RPMI8226 (cell line): ENCODE measurements around the gene IL15RA.
"Not testable (repeated sequence)": the region's sequence is repeated elsewhere in the genome, so short reads cannot be mapped to it uniquely, and the experiment has no call there.

Experiments used
- DNase-seq: peaks from one replicate; pipeline ENCODE4 v3.0.0-alpha.2; 2015

The IL15RA gene

DNA sequence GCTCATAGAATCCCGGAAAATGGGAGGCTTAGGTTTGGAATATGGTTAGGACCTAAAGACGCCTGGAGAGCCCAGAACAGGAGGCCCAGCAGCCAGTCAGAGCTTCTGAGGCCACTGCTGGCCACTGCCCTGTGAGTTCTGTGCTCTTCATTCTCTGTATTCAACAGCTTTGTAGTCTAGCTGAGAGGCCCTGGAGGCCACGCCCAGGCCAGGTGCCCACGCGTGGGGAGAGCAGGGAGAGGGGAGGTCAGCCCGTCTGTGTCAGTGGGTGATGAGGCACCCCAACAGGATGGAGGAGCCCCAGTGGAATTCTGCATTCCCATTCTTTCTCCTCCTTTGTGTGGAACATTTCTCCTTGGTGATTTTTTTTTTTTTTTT lies 29.1 kb downstream of the IL15RA start:
- DNase-seq, result no peak

DNA sequence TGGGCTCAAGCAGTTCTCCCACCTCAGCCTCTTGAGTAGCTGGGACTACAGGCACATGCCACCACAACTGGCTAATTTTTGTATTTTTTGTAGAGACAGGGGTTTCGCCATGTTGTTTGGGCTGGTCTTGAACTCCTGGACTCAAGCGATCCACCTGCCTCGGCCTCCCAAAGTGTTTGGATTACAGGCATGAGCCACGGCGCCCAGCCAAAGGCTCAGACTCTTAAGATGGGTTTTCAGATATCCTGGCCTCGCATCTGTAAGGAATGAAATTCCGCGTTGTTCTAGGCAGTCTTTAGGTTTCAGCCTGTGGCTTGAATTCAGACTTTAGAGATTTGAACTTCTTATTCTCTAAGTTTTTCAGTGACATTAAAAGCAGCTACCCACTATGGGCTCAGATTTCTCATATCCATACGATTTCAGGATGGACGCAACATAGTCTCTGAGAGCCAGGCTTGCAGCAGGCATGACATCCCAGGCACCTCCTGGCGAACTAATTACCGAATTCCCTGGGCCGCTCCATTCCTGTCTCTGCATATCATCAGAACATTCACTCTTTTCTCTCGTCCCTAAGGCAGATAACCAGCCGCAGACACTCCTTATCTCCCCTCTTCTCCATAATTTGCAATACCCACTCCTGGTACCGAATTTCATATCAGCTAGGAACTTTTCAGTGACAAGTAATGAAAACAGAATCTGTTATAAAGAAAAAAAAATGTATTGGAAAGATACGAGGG lies 29.7 kb downstream of the IL15RA start:
- no peak for DNase-seq

DNA sequence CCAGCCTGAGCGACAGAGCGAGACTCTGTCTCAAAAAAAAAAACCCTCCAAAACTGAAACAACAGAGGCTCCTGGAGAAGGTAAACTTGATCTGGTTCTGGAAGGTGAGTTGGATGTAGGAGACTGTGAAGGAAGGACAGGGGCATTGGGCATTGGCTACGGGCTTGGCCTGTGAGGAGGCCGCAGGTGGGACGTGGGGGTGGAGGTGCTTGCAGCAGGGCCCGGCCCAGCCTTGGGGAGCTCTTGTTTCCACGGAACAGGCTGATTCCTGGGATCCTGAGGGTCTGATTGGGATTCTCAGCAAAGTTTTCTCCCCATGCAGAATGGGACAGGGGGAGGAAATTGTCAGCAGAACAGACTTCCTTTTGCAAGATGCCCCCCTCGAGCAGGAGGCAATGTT lies 30.6 kb downstream of the IL15RA start:
- no peak for DNase-seq

DNA sequence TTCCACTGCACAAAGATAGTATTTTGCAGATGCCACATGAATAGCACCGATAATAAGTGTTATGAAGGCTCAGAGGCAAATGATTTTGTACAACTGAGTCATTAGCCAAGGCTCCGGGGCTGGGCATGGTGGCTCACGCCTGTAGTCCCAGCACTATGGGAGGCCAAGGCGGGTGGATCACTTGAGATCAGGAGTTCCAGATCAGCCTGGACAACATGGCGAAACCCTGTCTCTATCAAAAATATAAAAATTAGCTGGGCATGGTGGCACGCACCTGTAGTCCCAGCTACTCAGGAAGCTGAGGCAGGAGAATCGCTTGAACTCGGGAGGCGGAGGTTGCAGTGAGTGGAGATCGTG lies 30.9 kb downstream of the IL15RA start:
- DNase-seq, result not testable (repeated sequence)

DNA sequence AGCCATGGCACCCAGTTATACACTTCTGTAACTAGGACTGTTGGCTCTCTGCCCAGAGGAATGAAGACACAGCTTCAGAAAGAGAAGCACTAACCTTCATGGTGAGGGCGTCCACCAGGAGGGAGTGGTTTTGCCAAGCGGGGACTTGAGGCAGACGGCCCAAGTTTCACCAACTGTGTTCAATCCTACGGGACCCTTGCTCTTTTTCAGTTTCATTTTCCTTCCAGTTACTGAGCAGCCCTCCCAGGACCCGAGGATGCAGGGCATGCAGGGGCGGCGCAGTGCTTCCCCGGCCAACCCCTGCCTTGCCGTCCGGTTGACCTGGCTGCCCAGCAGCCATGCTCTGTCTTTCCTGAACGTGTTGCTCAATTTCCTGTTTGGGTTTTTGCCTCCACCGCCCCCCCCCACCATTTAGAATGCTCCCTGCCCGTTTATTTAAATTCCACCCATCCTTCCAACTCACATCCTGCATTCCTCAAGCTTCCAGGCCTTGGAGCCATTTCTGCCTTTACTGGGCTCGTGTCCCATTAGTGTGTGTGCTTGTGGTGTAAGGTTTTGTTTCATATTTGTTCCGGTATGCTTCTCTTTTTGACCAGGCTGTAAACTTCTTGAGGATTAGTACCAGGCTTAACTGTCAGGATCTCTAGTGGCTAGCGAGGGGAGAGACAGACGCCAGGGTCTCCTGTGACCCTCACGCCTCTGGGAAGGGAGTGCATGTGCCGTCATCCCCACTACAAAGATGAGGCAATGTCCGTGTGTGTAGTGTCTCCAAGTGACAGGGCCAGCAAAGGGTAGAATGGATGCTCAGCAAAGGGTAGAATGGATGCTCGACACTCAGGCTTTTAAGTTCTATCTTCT lies 31.6 kb downstream of the IL15RA start:
- DNase-seq, result peak; percentile 57

DNA sequence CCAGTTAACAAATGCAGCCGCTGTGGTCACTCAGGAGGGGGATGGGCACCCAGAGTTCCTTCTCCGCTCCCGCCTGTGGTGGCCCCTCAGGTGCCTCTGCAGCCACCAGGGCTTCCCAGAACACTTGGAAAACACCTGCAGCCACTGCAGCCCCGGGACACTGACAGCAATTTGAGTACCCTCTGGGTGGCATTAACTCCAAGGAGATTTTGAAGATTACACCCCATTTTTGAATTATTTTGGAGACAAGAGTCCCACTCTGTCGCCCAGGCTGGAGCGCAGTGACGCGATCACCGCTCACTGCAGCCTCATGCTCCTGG lies 32.2 kb downstream of the IL15RA start:
- no peak for DNase-seq

DNA sequence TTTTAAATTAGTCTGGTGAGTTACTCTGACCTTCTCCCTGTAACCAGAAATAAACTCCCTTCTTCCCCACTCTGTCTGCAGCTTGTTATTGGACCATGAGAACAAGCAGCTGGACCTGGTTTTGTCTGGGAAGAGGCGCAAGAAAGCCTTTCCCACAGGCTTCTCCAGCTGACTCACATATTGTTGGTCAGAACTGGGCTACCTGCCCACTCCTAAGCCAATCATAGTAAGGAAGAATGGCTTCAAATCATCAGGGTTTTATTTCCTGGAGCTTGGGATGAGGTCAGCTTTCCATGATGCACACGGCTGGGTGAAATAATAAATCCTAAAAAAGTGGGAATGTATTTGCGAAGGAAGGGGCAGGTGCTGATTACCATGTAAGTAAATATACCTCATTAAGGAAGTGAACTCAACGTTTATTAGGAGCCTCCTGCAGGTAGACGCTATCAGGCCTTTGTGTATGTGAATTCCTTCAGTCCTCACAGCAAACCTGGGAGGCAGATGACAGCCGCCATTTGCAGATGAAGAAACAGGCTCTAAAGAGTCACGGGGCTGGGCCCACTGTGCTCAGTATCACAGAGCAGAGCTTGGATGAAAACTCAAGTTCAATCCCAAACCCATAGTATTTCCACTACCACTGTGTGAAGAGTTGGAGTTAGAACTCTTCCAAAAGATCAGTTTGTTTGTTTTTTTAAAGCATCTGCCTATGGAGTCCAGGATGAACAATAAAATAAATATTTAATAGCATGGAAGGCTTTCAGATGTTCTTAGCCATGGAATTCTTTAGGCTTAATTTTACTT lies 32.8 kb downstream of the IL15RA start:
- DNase-seq, result no peak

DNA sequence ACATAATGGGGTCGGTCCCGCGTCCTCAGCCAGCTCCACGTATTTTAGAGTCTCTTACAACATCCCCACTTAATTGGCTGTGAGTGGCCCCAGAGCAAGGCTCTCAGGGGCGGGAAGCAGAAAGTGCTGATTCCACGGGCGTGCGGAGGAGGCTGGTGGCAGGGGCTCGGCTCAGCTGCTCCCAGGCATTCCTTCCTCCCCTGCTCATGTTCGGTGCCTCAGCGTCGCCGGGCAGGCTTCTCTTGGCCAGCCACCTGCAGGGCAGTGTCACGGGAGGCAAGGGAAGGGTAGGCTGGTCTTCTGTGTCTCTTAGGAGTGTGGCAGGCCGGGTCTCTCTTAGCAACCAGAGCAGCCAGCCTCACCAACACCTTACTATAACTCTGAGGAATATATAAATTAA lies 33.8 kb downstream of the IL15RA start:
- no peak for DNase-seq

DNA sequence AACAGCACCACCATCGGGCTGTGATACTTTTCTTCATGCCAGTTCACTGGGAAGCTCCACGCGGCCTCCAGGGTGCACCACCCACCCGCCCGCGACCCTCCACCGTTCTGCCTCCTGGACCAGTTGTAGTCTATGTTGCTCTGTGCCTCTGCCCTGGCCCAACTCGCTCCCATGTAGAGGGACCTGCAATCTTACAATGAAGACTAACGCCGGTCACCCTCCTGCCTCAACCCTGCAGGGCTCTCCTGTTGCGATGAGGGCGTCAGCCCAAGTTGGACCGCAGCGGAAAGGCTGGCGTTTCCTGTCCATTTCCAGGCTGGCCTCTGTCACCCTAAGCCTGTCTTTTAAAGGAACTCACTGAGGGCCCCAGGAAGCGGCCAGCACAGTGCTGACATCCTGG lies 34.9 kb downstream of the IL15RA start:
- no peak for DNase-seq

DNA sequence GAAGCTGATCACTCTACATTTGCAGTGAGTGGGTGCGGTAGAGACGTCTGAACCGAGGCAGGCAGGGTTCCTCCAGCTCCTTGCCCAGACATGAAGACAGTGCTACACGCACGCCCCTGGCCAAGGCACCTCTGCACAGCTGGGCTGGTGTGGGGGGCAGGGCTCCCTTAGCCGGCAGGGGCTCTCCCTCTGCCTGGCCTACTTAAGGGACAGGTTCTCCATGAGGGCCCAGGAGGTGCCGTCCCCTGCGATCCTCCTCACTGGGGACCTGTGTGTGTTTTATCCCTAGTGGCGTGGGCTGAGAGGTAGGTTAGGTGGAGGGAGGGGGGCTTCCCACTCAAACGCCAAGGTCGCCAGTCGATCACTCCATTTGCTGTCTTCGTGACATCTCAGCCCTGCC lies 35.3 kb downstream of the IL15RA start:
- no peak for DNase-seq

DNA sequence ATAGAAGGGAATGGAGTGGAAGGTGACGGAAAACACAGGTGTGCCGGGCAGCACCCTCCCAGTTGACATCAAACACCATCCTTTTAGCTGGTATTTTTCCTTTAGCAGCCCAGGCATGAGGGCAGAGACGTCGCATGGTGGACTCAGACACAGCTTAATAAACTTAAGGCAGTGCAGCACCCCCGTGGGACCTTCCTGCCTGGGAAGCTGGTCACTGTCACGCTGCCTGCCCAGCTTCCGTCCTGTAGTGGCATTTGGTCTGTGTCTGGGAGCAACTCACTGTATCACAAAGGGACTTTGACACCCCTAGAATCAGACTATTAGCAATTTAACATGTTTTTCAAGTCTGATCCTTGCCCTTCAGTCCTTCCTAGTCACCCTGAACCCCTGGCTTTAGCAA lies 35.8 kb downstream of the IL15RA start:
- DNase-seq, result no peak

DNA sequence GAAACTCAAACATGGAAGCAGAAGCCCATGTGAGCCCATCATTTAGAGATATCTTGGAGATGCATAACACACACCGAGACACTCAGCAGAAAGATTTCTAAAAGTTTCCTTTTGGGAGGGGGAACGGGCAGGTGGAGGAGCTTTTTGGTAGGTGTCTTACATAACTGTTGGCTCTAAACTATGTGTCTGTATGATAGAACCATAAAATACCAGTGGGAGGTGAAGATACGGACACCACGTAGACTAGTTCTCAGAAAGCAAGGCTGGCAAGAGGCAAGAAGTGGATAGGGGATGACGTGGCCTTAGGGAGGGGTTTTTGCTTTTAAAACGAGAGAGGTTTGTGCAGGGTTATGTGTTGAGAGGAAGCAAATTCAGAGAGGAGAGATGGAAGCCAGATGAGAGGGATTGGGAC lies 36.5 kb downstream of the IL15RA start:
- no peak for DNase-seq

DNA sequence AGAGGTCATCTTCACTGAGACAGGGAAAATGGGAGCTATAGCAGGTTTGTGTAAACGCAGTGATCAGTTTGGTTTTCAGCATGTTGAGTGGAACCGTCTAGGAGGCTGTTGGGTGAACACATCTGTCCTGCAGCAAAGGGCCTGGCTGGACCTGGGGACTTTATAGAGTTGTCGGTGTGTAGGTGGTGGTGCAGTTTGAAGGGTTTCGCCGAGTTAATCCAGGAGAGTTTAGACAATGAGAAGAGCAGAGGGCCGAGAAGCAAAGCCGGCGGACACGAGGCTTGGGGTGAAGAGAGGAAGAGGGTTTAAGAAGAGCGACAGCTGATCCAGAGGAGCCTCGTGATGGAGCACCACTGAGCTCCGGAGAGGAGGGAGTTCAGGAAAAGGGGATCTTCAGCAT lies 39.1 kb downstream of the IL15RA start:
- DNase-seq, result no peak

DNA sequence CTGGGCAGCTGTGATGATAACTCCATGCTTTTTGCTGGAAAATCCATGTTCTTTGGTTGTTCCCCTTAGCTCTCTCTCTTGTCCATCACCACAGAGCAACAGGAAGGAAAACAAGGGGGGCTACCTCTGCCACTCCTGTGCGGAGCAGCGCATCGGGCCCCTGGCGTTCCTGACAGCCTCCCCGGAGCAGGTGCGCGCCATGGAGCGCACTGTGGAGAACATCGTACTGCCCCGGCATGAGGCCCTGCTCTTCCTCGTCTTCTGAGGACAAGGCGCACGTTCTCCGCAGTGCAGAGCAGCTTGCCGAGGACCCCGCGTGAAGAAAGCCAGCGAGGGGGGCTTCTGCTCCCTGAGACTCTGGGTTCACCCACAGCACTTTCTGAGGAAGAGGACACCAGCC lies 40.3 kb downstream of the IL15RA start:
- DNase-seq, result no peak

DNA sequence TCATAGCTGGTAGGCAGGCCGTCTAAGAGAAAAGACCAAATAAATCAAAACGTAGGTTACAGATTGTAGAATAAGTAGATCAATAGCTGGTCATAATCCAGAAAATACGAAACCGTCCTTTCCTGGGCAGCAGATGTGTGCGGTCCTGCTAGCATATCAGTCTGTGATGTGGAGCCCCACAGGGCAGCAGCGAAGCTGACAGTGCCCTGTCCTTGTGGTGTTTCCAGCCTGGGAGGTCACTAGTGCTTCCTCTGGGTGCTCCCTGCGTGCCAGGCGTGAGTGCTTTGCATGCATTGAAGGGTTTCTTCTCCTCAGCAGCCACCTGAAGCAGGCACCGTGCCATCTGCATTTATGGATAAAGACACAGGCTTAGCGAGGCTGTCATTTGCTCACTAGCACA lies 41.7 kb downstream of the IL15RA start:
- DNase-seq, result no peak

DNA sequence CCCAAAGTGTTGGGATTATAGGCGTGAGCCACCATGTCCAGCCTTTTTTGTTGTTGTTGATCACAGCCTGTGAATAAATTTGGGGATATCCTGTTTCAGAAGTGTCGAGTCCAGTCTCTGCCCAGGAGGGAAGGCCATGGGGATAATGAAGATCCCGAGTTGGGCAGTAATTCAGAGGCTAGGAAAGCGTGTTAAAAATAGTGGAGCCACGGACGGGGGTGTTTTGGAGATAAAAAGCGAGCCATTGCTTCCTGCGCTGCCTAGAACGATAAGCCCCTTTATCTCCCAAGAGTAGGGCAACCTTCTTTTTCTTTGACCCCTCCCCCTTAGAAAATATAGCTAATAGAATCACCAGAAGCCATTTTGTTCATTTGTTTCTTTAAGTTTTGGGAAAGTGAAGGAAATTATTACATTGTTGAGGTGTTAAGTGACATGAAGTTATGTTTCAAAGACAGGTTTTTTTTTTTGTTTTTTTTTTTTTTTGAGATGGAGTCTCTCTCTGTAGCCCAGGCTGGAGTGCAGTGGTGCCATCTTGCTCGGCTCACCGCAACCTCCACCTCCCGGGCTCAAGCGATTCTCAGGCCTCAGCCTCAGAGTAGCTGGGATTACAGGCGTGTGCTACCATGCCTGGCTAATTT lies 43.3 kb downstream of the IL15RA start:
- no peak for DNase-seq

DNA sequence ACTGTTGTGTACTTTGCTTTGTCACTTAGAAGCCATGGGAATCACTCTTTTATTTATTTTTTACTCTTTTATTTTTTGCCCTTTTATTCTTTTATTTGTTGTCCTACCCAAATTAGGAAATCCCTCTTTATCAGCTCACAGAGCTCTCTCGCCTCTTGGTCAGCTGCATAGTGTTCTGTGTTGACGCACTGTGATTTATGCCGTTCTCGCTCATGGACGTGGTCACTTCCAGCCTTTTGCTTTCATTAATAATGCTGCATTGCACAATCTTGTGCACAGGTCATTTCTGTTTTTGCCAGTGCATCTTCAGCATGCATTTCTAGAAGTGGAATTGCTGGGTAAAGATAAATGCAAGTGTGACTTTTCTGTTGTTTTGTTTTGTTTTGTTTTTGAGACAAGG lies 45.0 kb downstream of the IL15RA start:
- DNase-seq, result no peak

DNA sequence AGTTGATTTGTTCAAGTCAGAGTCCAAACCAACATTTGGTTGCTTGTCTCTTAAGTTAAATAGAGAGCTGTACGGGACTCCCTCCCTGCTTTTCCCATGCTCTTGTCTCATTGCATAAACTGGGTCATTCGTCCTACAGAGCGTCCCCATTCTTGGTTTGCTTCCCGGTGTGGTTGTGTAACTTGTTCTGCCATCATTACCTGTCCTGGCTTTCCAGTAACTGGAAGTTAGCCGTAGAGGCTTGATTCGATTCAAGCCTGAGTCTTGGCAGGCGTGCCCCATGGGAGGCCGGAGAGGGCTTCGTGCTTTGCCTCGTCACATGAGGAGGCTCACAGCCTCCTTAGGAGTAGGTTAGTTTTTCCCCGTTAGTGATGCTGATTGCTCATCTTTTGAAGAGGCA lies 47.1 kb downstream of the IL15RA start:
- DNase-seq, result no peak

DNA sequence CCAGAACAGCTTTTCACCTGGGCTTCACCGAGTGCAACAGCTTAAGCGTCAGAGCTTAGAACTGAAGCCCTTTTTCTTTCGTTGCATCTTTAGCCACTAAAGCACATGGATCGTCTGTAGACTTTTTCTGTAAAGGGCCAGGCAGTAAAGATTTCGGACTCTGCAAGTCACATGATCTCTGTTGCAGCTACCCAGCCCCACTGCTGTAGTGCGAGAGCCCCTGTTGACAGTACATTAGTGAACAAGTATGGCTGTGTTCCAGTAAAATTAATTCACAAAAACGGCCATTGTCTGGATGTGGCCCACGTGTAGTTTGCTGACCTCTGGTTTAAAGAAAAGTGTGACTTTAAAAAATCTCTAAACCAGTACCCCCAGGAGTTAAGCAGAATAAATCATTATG lies 47.9 kb downstream of the IL15RA start:
- no peak for DNase-seq

DNA sequence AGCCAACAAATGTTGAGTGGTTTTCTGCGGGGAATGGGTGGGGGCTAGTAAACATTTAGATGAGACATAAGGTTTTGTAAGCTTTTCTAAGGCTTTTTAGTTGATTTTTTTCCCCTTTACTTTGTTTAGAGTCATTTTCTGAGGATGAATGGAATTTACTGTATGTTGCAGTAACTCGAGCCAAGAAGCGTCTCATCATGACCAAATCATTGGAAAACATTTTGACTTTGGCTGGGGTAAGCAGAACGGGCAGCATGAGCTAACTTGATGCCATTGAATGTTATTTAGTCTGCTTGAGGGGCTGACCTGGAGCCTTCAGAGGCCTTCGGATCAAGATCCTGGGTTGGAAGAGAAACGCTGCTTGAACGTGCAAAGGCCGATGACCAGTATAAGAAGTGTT lies 50.0 kb downstream of the IL15RA start:
- DNase-seq, result no peak

DNA sequence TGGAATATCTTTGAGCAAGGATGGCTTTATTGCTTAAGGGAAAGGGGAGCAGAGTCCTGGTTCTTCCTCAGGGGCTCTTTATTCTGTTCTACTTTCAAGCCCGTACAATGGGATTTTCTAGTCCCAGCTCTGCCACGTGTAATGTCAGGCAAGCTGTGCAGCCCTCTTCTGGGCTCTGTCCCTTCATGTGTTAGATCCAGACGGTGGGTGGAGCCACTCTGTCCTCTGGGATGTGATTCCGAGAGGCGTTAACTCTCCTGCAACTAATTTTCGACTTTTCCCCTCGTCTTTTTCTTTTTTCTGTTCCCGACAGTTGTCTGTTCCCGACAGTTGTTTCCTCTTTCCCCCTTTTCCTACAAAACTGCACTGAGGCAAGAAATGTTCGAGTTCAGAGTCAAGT lies 52.5 kb downstream of the IL15RA start:
- no peak for DNase-seq

DNA sequence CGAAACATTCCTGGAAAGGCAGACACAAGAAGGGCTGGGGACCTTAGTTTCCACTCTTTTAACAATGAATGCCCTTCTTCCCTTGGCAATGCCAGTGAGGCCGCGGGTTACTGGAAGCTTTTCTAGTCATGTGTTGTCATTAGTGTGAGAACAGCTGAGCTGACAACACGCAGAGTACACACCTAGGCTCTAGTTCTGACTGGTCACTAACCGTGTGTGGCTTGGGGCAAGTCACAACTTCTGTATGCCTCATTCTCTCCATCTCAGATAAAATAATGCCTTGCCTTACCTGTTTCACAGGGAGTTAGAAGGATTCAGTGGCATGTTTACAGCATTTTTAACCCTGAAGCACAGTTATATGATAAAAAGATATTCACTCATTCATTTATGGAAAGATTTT lies 55.6 kb downstream of the IL15RA start:
- no peak for DNase-seq

DNA sequence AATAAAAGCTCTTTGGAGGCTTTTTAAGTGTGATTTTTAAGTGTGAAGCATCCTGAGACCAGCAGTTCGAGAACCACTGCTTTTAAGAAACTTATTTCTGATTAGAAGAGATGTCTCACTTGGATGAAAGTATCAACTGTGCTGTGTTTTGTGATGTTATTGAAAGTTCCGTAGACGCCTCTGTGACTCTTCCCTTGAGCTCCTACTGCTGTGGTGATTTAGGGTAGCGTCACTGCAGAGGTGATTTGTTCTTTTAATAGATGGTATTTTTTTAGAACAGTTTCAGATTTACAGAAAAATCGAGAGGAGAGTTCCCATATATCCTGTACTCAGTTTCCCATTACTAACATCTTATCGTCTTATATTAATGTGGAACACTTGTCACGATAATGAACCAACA lies 57.8 kb downstream of the IL15RA start:
- no peak for DNase-seq

DNA sequence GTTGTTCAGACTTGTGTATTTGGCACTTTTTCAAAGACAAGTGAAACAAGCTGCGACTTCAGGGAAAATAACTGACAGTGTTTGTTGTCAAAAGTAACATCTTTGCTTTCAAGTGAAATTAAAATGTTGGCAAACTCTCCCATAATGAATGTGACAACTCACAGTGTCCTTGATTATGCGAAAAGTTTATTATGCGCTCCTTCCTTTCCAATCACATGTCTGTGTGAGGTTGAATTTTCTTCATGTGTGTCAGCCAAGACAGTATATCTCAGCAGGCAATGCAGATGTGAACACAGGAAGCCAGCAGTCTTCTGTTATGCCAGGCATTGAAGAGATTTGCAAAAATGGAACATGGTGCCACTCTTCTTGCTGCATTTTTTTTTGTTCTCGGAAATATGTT lies 58.6 kb downstream of the IL15RA start:
- no peak for DNase-seq
